A673 (cell line): Measurements from ENCODE around the gene EEFSEC. TPM values are rescaled to one million over a fixed set of nuclear protein-coding genes. Genes with fewer than 3 reads are reported as not detected.

ENCODE experiments used
- BruUV-seq: library from RNA; stranded (reverse); fragments of 400-500 nt; replicated peaks from 2 replicates; lab custom pipeline; 2021; lab: Mats Ljungman, UMichigan
- CTCF ChIA-PET: fragments of 300-600 bp; sonication (Branson Sonifier 250); formaldehyde crosslinking; loops from one replicate; lab custom pipeline; 2022; ENCODE audit warnings: antibody characterized with exemption; lab: Charles Lee
- POLR2A ChIA-PET: fragments of 300-600 bp; sonication (Branson Sonifier 250); formaldehyde crosslinking; loops from one replicate; lab custom pipeline; 2022; ENCODE audit warnings: antibody characterized with exemption; ENCODE audit not compliant: low non-redundant PET; lab: Charles Lee
- DNase-seq: peaks from one replicate; pipeline ENCODE4 v3.0.0-alpha.2; 2015; ENCODE audit warnings: low spot score
- H3K27ac ChIP-seq: fragments of 200-600 bp; sonication (generic); 2 replicates; pipeline ENCODE4 v1.5.1; 2016; ENCODE audit warnings: mixed run types, low read depth, mild to moderate bottlenecking, mixed read lengths, antibody characterized with exemption, low read length; ENCODE audit not compliant: poor library complexity, severe bottlenecking
- H3K27me3 ChIP-seq: fragments of 200-600 bp; sonication (generic); replicated peaks from 2 replicates; pipeline ENCODE4 v1.6.1; 2017; ENCODE audit warnings: mixed run types, low read depth, mild to moderate bottlenecking, mixed read lengths, antibody characterized with exemption, low read length; ENCODE audit not compliant: insufficient read depth, poor library complexity
- H3K36me3 ChIP-seq: fragments of 200-600 bp; sonication (generic); 2 replicates; pipeline ENCODE4 v1.6.1; 2016; ENCODE audit warnings: mixed run types, mild to moderate bottlenecking, mixed read lengths, antibody characterized with exemption, low read length; ENCODE audit not compliant: insufficient read depth, poor library complexity, severe bottlenecking
- H3K4me1 ChIP-seq: fragments of 200-600 bp; sonication (generic); 2 replicates; pipeline ENCODE4 v1.6.1; 2017; ENCODE audit warnings: mixed run types, mild to moderate bottlenecking, mixed read lengths, antibody characterized with exemption, low read length; ENCODE audit not compliant: insufficient read depth, poor library complexity, severe bottlenecking
- H3K4me3 ChIP-seq: fragments of 200-600 bp; sonication (generic); 2 replicates; pipeline ENCODE4 v1.5.1; 2016; ENCODE audit warnings: low read depth, mixed run types, mild to moderate bottlenecking, mixed read lengths, low read length; ENCODE audit not compliant: poor library complexity, severe bottlenecking
- H3K9me3 ChIP-seq: fragments of 200-600 bp; sonication (generic); 2 replicates; pipeline ENCODE4 v1.6.1; 2016; ENCODE audit warnings: mixed run types, low read depth, mild to moderate bottlenecking, mixed read lengths, antibody characterized with exemption, low read length; ENCODE audit not compliant: poor library complexity, severe bottlenecking
- CTCF ChIP-seq: fragments of 300-800, 200-600 bp; sonication (generic); conservative IDR thresholded peaks from 2 replicates; pipeline ENCODE4 v1.5.1; 2017; ENCODE audit warnings: low read depth, mild to moderate bottlenecking, antibody characterized with exemption, low read length, moderate library complexity, mixed read lengths
- EZH2 ChIP-seq: fragments of 200-600 bp; sonication (generic); IDR thresholded peaks from 2 replicates; pipeline ENCODE4 v1.6.1; 2017; ENCODE audit warnings: borderline replicate concordance, low read depth, mild to moderate bottlenecking, mixed read lengths, antibody characterized with exemption, low read length; ENCODE audit not compliant: poor library complexity, severe bottlenecking
- intact Hi-C: fragments of 100-400 bp; cut with micrococcal nuclease; formaldehyde crosslinking; loops from one replicate; pipeline ENCODE4 v1.10.0; 2022; ENCODE audit not compliant: unreplicated experiment
- total RNA-seq: library from RNA; stranded (reverse); gene quantifications from 2 replicates; pipeline ENCODE4 v1.2.3, GENCODE V29; 2021

The EEFSEC gene
- total RNA-seq, 1 experiment from 2014 or later: 19.7 TPM

GRCh38 chr3:128324911-128325592 lies 171.8 kb downstream of the EEFSEC start:
- H3K9me3 ChIP-seq: no peaks in the 10 kb centered on the region
- BruUV-seq: no TSS peak
- CTCF ChIA-PET: no interaction called here
- no peak for TF ChIP-seq CTCF
- no peak for TF ChIP-seq EZH2
- POLR2A ChIA-PET: no interaction called here
- no peaks in the 10 kb centered on the region for H3K4me1 ChIP-seq
- DNase-seq: no peak
- no peaks in the 10 kb centered on the region for H3K36me3 ChIP-seq
- intact Hi-C loops: loop anchor here (10.0 kb wide), 1 partner anchor 150 kb away; no protein-coding TSS in a partner anchor
- no peak overlapping the region for H3K27ac ChIP-seq
- no peaks in the 10 kb centered on the region for H3K27me3 ChIP-seq
- H3K4me3 ChIP-seq: no peak overlapping the region

- H3K27me3 ChIP-seq: no peaks in the 10 kb centered on the region
- DNase-seq: no peak
- no peak overlapping the region for H3K4me3 ChIP-seq
- H3K27ac ChIP-seq: no peak overlapping the region
- no TSS peak for BruUV-seq
- no peaks in the 10 kb centered on the region for H3K9me3 ChIP-seq
- TF ChIP-seq EZH2 (no peak), CTCF (no peak)
- intact Hi-C loops: loop anchor here (10.0 kb wide), 1 partner anchor 151 kb away; no protein-coding TSS in a partner anchor
- no peaks in the 10 kb centered on the region for H3K36me3 ChIP-seq
- ChIA-PET CTCF (no interaction called here), POLR2A (no interaction called here)
- no peaks in the 10 kb centered on the region for H3K4me1 ChIP-seq
These were observed 173.0 kb downstream of the EEFSEC start for GRCh38 chr3:128326051-128326823.

GRCh38 chr3:128327606-128328031 lies 174.3 kb downstream of the EEFSEC start:
- no TSS peak for BruUV-seq
- TF ChIP-seq EZH2: no peak
- no peak for TF ChIP-seq CTCF
- Histone ChIP-seq H3K27me3 (no peaks in the 10 kb centered on the region), H3K9me3 (no peaks in the 10 kb centered on the region), H3K4me1 (no peaks in the 10 kb centered on the region), H3K27ac (no peak overlapping the region), H3K4me3 (no peak overlapping the region), H3K36me3 (no peaks in the 10 kb centered on the region)
- ChIA-PET POLR2A (no interaction called here), CTCF (no interaction called here)
- no peak for DNase-seq
- intact Hi-C loops: loop anchor here (10.0 kb wide), 1 partner anchor 153 kb away; no protein-coding TSS in a partner anchor
